GM21367 (cell line): ENCODE data around the gene RNF11.

Experiments
- ATAC-seq: cut with Tn5 transposase; IDR thresholded peaks from one replicate; pipeline ENCODE4 v1.9.1; 2021; ENCODE audit not compliant: unreplicated experiment

RNF11 gene

DNA sequence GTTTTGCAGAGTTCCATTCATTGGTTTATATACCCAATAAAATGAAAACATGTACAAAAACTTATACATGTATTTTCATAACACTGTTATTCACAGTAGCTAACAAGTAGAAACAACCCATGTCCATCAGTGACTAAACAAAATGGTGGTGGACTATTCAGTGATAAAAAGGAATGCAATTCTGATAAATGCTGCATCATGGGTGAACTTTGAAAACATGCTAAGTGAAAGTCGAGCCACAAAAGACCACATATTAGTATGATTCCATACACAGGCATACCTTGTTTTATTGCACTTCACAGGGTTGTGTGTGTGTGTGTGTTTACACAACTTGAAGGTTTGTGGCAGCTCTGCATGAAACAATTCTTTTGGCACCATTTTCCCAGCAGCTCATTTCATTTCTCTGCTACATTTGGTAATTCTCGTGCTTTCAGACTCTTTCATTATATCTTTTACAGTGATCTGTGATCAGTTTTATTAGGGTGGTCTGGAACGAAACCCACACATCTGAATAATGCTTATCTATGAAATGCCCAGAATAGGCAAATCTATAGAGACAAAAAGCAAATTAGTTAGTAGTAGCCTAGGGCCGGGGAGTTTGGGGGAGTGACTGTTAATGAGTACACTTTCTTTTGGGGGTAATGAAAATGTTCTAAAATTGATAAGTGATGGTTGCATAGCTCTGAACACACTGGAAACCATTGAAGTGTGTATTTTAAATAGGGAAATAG is 27.2 kb downstream of the RNF11 start:
- ATAC-seq, result no peak

DNA sequence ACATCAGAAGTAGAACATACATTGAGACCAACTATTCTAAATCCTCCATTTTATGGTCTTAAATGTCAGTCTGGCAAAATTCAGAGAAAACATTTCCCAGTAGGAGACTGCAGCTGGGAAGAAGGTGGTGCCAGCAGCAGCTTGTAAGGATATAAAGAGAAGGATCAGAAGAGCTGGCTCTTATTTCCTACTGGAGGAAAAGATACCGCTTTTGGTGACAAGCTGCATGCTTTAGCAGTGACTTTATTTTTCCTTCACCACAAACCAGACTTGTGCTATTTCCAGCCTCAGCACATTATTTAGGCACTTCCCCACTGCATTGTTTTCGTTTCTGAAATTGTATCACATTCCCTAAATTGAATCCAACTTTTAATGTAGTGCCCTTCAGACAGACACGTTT is 28.4 kb downstream of the RNF11 start:
- ATAC-seq, result no peak

DNA sequence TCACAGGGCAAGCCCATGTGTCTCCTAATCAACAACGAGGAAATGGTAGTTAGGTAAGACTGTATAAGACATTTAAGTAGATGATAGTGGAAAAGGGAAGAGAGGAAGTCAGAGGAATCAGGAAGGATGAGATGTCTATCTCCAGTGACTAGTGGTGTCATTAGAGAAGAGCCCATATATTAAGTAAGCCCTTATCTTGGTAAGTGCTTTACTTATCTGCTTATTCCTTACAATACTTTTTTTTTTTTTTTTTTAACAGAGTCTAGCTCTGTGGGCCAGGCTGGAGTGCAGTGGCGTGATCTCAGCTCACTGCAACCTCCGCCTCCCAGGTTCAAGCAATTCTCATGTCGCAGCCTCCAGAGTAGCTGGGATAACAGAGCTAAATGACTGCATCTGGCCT is 29.5 kb downstream of the RNF11 start:
- ATAC-seq, result no peak

DNA sequence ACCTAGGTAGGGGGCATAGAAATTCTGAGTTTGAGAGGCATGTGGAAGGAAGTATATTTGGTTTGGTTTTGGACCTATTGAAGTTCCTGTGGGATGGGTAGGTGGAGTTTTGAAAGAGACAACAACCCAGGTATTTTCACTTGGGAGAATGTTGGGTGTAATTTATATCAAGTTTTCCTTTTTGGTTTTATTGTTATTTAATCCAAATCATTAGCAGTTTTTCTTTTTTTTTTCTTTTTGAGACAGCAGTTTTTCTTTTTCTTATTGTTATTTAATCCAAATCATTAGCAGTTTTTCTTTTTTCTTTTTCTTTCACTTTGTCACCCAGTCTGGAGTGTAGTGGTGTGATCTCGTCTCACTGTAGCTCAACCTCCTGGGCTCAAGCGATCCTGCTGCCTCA is 30.1 kb downstream of the RNF11 start:
- no peak for ATAC-seq

DNA sequence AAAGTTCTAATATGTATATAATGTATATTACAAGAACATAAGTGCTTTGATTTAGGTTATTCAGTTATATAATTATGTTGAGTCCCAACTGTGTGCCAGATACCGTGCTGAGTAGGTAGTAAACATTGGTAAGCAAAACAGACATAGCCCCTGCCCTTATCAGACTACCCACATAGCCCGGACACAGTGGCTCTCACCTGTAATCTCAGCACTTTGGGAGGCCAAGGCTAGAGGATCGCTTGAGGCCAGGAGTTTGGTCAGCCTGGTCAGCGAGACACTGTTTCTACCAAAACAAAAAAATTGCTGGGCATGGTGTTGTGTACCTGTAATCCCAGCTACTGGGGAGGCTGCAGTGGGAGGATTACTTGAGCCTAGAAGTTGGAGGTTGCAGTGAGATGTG is 30.7 kb downstream of the RNF11 start:
- ATAC-seq, result no peak

DNA sequence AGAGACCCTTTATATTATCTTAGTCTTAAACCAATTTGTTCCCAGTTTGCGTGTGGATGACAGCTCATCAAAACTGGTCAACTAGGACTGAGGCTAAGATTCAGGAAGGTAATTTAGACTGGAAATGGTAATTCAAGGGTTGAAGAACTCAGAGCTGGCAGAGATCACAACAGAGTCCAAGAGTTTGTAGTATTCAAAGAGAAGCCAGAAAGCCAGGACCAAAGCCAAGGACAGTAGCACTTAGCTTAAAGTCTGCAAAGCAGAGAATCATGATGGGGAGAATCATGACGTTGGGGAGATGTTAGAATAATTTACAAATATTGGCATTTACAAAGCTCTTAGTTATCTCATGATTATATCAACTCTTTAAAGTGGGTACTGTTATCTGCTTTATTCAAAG is 32.6 kb downstream of the RNF11 start:
- no peak for ATAC-seq

DNA sequence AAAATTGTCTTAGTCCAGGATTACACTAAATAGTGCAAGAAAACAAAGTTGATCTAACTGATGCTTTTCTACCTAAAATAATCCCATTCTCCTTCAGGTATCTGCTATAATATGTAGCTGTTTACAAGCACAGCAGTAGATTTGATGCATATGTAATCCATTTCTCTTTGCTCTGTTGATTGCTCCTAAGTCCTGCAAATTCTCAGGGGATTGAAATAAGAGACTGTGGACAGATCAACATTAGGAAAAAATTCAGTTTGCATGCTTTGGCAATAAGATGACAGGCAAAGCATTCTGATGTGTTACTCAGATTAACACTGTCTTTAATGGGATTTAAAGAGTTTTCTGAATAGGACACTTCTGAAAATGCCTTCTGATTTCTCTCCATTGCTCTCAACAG is 34.7 kb downstream of the RNF11 start:
- no peak for ATAC-seq

DNA sequence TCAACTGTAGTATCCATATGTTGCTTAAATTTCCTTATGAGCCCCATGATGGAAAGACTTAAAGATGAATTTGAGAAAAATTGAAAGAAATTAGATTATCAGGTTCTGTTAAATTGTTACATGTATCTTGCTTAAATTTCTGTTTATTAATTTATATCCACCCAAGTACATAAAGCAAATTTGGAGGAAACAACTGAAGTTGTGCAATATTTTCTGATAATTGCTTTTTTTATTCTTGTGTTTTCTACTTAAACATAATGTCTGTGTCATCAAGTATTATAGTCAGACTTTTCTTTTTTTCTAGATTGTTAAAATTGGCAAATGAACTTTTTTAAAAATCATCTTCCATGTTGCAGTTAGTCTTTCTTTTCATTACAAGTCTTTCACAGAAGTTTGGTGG is 36.8 kb downstream of the RNF11 start:
- no peak for ATAC-seq

DNA sequence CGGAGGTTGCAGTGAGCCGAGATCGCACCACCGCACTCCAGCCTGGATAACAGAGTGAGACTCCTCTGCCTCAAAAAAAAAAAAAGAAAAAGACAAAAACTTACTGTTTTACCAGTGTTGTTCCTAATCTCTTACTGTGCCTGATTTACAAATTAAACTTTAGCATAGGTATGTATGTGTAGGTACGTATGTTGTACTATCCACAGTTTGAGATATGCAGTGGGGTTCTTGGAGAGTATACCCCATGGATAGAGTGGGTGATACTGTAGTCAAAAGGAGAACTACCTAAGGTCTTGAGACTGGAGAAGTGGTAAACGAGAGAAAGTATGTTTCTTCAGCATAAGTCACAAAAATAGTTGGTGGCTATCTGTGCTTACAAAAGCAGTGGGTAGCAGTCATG is 38.6 kb downstream of the RNF11 start:
- ATAC-seq, result no peak

DNA sequence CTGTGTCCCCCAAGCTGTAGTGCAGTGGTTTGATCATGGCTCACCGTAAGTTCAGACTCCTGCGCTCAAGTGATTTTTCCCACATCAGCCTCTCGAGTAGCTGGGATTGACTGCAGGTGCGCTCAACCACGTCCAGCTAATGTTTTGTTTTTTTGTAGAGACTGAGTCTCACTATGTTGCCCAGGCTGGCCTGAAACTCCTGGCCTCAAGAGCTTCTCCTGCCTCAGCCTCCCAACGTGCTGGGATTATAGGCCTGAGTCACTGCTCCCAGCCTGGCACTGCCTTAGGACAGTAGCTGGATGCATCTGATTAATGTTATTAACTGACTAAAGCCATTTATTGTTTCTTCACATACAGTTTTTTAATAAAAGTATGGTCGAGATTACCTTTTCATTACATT is 40.2 kb downstream of the RNF11 start:
- no peak for ATAC-seq

DNA sequence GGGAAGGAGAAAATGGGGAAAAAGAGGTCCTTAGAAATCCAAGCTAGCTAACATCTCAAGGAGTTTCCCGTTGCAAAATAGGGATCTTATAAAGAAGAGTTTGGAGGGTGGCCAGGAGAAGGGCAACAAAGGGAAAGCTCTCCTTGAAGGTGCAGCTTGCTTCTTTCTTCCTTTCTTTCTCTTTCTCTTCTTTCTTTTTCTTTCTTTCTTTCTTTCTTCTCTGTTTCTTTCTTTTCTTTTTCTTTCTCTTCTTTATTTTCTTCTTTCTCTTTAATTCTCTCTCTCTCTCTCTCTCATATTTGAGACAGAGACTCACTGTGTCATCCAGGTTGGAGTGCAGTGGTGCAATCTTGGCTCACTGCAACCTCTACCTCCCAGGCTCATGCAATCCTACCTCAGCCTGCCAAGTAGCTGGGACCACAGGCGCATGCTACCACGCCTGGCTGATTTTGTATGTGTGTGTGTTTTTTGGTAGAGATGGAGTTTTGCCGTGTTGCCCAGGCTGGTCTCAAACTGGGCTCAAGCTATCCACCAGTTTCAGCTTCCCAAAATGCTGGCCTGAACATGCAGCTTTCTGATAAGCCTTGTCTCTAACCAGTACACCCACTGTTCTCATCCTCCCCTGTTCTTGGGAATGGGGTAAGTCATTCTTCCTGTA is 44.4 kb downstream of the RNF11 start:
- no peak for ATAC-seq

DNA sequence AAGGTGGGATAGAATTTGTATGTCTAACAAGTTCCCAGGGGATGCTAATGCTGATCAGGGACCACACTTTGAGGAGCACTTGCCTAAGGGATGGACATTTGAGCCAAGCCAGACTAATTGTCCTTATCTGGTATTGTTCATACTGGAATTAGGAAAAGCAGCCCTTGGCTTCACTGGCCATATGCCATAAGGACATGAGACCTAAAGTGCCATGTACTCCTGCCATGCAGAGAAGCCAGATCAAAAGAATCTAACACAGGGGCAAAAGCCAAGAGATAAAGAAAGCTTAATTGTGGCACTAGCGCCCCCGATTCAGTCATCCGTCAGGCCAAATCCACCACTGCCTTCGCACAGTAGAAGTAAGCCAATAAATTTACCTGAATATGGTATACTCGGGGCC is 45.7 kb downstream of the RNF11 start:
- no peak for ATAC-seq

DNA sequence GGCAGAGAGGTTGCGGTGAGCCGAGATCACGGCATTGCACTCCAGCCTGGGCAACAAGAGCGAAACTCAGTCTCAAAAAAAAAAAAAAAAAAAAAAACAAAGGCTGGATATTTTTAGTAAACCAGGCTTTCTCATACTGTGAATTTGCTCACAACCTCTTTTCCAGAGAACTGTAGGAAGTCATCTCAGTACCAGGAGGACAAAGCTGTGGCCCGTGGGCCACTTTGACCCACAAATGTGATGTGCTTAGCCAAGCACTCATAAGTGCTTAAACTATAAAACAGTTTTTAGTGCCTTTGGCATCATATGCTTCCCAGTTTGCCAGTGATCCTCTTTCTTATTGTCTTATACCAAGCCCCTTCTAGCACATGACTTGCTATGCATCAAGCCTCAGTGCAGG is 46.5 kb downstream of the RNF11 start:
- ATAC-seq, result no peak

DNA sequence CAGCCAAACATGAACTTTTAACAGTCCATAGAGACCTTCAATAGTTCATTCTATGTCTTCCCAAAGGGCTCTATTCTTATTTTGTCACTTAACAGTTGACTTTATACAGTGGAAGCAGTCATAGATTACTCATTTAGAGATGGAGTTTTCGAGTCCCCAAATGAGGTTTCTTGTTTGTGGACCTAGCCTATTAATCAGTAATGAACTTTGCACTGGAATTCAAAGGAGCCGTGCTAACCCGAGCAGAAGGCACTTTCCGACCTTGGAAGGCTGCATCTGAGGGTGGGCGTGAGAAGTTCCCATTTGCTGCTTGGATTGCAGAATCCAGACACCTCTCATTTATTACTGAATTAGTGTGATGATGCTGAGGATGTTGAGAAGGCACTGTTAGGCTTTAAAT is 47.9 kb downstream of the RNF11 start:
- ATAC-seq, result no peak

DNA sequence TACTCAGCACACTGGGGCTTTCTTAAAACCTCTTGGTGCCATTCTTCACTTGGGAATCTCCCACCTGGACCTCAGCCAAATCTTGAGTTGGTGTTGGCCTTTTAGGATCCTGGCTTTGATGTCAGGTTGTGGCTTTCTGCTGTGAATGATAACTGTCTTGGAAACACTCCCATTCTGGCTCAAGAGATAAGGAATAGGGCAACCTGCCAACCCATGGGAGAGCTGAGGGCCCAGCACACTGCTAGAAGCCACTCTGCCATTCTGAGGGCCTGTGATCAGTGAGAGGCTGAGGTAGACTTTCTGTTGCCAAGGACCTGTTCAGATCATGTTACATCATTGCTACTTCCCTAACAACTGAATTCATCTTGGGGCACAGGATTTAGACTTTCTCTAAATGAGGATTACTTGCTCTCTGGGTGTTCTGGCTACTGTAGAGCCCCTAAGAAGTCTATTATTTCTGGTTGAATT is 48.4 kb downstream of the RNF11 start:
- ATAC-seq, result peak; percentile 16

DNA sequence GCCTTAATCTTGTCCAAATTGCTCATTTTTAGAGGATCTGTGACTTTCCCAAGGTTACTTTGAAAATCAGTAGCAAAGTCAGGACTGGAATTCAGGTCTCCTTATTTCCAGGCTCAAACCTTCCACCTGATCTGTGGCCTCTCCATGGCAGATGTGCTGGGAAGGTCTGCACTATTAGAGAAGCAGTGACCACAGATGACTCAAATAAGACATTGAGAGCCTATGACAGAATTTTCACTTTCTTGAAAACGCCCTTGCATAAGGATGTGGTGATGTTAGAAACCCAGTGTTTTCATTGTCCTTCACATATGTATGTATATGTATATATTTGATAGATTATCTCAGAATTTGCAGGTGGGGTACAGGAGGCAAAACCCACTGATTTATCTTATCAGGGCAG is 49.0 kb downstream of the RNF11 start:
- ATAC-seq, result peak; percentile 88

DNA sequence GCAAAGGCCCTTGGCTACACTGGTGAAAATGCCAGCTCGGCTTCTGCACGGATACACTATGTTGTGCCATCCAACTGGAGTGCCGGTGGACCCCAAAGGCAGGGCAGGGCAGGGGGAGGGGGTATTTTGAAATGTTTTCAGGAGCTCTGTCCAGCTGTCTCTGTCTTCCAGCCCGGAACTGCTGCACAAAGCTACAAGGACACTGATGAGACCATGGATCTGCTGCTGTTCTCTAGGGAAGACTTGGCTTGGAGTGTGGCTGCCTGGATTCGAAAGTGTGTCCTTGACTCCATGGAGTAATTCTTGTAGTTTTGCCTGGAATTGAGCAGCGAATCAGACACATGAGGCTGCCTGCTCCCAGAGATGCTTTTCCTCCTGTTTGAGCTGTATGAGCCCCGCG is 51.9 kb downstream of the RNF11 start:
- ATAC-seq, result no peak

DNA sequence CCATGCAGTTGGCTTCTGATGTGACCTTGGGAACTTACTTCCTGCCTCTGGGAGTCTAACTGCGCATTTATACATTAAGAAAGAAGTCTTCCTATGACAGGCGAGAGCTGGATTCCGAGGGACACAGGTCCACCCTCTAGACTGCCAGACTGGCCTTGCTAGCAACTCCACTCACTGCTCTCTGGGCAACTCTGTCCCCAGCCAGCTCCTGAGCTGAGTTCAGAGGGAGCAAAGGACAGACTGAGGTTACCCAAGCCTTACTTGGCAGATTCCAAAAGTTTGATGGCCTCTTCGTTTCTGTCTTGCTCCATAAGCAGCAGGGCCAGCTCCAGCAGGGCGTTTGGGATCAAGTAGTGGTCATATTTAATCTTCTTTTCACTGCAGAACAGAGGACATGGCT is 52.5 kb downstream of the RNF11 start:
- ATAC-seq, result no peak

DNA sequence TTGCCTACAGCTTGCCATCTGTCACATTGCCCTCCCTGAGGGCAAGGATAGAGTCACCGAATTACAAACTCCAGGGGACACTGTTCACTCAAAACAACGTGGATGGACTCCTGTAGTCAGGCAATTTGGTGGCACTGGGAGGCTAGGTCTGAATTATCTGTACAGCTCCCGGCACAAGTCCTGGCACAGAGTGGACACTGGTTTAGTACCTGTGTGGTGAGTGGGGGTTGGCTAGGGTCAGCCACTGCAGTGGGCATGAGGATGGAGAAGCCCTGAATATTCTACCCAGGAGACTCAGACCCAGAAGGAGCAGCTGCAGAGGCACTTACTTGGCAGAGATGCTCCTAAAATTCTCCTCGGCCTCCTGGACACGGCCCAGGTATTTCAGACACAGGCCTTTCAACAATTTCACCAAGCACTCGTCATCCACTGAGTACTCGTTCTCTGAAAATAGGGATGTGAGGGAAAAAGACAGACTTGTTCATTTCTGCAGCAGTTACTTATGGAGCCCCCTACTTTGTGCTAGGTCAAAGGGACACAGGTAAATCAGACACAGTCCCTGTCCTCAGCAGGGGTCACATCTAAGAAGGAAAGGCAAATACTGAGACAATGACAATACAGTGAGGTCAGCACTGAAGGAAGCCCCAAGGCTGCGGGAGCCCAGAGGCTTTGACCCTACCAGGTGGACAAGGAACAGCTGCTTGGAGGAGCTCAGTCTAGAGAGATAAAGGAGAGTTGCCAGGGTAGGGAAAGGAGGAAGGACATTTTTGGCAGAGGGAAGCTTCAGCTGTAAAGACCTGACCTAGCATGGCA is 53.8 kb downstream of the RNF11 start:
- no peak for ATAC-seq

DNA sequence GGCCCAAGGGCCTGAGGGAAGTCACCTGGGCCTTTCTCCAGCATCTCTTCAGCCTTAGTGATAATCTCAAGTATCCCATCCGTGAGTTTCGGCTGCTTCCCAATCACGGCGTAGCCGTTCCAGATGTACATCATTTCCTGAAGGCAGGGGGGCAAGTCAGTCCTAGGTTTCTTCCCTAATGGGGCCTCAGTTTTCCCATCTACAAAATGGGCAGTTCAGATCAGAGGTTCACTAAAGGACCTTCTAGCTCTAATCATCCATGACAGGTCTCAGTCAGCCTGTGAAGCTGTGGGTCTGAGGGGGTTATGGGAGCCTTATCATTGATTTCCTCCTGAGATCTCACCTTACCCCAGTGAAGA is 54.4 kb downstream of the RNF11 start:
- no peak for ATAC-seq

DNA sequence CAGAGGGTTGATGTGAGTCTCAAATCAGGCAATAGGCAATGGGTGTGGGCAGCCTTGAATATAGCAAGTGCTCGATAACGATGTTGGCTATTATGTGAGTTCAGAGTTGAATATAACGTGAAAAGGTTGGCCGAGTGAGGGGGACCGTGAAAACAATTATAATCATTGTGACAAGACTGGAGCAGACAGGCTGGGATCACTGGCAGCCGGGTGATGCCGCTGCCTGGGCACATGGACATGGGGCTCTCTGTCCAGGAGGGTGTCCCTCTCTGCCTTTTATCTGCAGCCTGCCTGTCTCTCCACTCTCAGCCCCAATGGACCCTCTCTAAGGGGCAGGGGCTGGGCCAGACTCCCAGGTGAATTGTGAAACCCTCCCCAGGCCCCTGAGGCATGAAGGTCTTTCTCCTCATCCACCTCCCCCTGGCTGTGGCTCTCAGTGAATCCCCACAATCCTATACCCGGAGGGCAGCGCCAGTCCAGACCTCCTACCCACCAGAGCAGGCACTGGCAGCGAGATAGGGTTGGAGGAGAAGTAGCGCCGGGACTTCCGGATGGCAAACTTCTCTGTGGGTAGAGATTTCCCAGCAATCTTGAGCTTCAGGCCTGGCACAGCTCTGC is 57.9 kb downstream of the RNF11 start:
- no peak for ATAC-seq
